Stimulated activated CD8-positive, alpha-beta memory T cell treated with anti-CD3 and anti-CD28 coated beads, Interleukin-4, amount 100 ng/mL, for 4 hours (primary cell): Measurements from ENCODE around the gene MICU1.
"Not testable (repeated sequence)": the region's sequence is repeated elsewhere in the genome, so short reads cannot be mapped to it uniquely, and the experiment has no call there.

Source experiments
- DNase-seq, 2 donors: peaks; one replicate each; pipeline ENCODE4 v3.0.0-alpha.2; 2020; ENCODE audit warnings: low read depth in 2 of 2, low spot score in 1 of 2

The MICU1 gene

DNA sequence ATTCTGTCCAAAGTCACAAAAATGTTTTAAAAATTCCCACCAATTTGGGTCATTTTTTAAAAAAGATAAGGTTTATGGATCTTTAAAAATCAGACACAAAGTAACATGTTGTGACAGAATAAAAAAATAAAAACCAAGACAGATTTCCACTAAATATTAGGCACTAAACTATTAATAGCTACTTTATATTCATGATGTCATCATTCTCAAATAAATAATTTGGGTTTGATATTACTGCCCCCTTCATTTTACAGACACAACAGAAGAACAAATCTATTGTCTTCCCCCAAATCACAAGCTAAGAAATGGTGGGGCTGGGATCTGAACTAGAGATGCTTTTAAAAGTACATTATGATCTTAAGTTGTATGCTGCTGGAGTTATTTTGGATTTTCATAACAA is 119.4 kb downstream of the MICU1 start:
- DNase-seq, result no peak

GRCh38 chr10:72505435-72505834 is 120.4 kb downstream of the MICU1 start:
- DNase-seq, result no peak

DNA sequence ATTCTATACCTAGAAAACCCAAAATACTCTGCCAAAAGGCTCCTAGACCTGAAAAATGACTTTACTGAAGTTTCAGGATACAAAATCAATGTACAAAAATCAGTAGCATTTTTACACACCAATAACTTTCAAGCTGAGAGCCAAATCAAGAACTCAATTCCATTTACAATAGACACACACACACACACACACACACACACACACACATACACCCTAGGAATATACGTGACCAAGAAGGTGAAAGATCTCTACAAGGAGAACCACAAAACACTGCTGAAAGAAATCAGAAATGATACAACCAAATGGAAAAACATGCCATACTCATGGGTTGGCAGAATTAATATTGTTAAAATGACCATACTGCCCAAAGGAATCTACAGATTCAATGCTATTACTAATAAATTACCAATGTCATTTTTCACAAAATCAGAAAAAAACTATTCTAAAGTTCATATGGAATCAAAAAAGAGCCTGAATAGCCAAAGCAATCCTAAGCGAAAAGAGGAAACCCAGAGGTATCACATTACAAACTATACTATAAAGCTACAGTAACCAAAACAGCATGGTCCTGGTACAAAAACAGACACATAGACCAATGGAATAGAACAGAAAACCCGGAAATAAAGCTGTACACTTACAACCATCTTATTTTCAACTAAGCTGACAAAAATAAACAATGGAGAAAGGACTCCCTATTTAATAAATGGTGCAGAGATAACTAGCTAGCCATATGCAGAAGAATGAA is 122.0 kb downstream of the MICU1 start:
- DNase-seq, result no peak

- no peak for DNase-seq
Measured at GRCh38 chr10:72503241-72503640, 122.6 kb downstream of the MICU1 start.

- no peak for DNase-seq
Measured at GRCh38 chr10:72502581-72502980, 123.3 kb downstream of the MICU1 start.

GRCh38 chr10:72499701-72500100 is 126.2 kb downstream of the MICU1 start:
- no peak for DNase-seq

GRCh38 chr10:72490951-72491350 is 134.9 kb downstream of the MICU1 start:
- no peak for DNase-seq

DNA sequence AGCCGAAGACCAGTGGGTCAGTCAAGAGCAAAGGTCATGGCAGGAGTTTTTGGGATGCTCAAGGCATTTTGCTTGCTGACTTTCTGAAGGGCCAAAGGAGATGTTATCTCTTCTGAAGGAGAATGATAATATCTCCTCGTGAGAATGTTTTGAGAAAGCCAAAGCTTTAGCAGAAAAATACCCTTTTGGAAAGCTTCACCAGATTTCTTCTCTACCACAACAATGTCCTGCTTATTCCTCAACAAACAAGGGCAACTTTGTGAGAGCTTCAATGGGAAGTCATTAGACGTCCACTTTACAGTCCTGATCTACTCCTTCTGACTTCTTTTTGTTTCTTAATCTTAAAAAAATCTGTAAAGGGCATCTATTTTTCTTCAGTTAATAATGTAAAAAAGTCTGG is 138.4 kb downstream of the MICU1 start:
- DNase-seq, result no peak

DNA sequence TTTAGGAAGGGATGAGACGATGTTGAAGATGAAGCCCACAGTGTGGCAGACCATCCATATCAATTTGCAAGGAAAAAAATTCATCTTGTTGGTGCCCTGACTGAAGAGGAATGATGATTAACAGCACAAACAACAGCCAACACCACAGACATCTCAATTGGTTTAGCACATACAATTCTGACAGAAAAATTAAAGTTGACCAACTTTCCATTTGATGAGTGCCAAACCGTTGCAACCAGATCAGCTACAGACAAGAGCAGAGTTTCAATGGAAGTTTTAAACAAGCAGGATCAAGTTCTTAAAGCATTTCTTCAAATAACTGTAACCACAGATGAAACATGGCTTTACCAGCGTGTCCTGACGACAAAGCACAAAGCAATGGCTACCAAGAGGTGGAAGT is 138.8 kb downstream of the MICU1 start:
- DNase-seq, result no peak

- no peak for DNase-seq
Measured at GRCh38 chr10:72485701-72486100, 140.2 kb downstream of the MICU1 start.

GRCh38 chr10:72484521-72484920 is 141.4 kb downstream of the MICU1 start:
- no peak for DNase-seq

DNA sequence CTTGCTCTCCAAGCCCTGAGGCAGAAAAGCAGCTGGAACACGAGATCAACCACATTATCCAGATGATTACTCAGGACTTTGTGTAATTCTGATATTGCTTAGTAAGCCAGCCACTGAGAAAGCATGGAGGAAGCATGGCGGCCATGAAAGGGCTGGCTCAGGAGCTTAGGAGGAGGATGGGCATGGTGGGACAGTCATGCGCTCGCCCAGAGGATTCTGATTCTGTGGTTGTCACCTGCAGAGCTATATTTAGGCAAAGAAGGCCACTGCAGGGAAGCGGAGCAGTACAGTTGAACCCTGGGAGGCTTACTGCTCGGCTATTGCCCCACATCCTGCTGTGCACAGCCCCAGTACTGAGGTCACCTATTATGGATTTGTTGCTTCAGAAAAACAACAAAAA is 142.4 kb downstream of the MICU1 start:
- DNase-seq, result no peak

DNA sequence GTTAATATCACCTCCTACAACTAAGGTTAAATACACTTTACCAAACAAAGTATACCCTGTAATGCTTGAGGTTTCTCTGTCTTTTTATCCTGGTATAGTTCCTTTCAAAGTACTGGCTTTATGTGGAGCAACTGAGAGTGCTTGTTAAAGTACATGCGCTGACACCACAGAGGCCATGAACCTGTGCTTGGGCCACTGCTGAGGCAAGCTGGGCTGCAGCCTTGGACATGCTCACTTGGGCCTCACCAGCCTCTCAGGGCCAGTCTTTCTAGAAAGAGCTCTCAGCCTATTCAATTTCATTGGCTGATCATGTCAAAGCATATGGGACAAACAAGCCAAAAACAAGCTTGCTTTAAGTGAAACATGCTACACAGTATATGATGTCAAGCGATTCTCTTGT is 145.0 kb downstream of the MICU1 start:
- DNase-seq, result no peak

DNA sequence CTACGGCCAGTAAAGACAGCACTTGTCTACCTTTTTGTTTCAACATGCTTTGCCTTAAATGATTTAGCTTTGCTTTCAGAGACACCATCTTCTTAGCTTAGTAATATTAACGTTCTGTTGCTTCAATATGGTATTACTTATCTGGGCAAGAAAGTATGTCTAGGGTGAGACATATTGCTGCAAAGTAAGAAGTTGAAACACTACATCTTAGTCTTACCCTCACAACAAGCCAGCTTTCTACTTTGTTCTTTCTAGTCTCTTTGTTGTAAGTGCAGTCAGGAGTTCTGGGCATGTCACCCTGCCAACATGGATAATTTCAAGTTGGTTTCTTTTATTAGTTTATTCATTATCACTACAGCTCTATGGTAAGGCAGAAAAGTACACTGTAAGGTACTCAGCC is 148.4 kb downstream of the MICU1 start:
- no peak for DNase-seq

GRCh38 chr10:72472306-72472705 is 153.6 kb downstream of the MICU1 start:
- DNase-seq, result no peak

- no peak for DNase-seq
Measured at GRCh38 chr10:72470666-72471065, 155.2 kb downstream of the MICU1 start.

DNA sequence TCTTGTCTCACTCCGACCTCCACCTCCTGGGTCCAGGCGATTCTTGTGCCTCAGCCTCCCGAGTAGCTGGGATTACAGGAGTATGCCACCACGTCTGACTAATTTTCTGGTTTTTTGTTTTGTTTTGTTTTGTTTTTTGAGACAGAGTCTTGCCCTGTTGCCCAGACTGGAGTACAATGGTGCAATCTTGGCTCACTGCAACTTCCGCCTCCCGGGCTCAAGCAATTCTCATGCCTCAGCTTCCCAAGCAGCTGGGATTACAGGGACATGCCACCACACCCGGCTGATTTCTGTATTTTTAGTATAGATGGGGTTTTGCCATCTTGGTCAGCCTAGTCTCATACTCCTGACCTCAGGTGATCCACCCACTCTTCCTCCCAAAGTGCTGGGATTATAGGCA is 158.8 kb downstream of the MICU1 start:
- DNase-seq, result not testable (repeated sequence)

GRCh38 chr10:72466018-72466417 is 159.9 kb downstream of the MICU1 start:
- DNase-seq, result no peak

DNA sequence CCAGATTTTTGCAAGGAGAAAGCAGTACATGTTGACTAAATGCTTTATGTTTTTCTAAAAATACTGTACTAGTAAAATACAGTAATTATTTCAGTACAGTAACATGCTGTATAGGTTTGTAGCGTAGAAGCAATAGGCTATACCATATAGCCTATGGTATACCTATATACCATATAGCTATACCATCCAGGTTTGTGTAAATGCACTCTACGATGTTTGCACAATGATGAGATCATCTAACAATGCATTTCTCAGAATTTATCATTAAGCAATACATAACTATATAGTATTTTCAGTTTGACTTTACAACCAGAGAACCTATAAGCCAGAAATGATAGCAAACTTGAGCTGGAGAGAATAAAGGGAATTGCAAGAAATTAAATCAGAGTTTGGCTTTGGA is 161.4 kb downstream of the MICU1 start:
- no peak for DNase-seq

GRCh38 chr10:72462261-72462660 is 163.6 kb downstream of the MICU1 start:
- no peak for DNase-seq

GRCh38 chr10:72461085-72461484 is 164.8 kb downstream of the MICU1 start:
- DNase-seq, result no peak

- no peak for DNase-seq
Measured at GRCh38 chr10:72460284-72460876, 165.5 kb downstream of the MICU1 start.

DNA sequence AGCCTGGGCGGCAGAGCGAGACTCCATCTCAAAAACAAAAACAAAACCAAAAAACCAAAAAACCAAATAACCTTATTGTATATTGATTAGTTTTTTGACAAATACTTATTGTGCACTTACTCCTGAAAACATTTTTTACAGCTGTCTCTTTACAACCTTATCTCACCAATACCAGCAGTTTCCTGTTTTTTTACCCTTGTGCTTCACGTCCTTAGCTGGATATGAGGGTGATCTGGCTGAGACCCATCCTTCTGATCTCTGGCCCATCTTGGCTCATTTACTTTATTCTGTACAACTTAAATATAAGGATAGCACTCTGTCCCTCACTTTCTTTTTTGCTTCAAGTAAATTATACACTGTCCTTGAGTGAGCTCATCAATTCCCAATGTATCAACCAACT is 166.6 kb downstream of the MICU1 start:
- no peak for DNase-seq
